IMR-90 (cell line): Measurements from ENCODE around the gene CGNL1.

Experiments
- CEBPB ChIP-seq: IDR thresholded peaks from 2 replicates; pipeline ENCODE4 v1.6.1; 2012; ENCODE audit warnings: low read depth, low read length, improper control_type of control experiment
- CHD1 ChIP-seq: IDR thresholded peaks from 2 replicates; pipeline ENCODE4 v1.6.1; 2012; ENCODE audit warnings: low read depth, low read length, improper control_type of control experiment
- RAD21 ChIP-seq: IDR thresholded peaks from 2 replicates; pipeline ENCODE4 v1.6.1; 2012; ENCODE audit warnings: low read length, improper control_type of control experiment
- TF ChIP-seq, protein P1 (sequence below): conservative IDR thresholded peaks from 2 replicates; pipeline ENCODE4 v1.5.1; 2012; ENCODE audit warnings: mild to moderate bottlenecking, low read depth, low read length, improper control_type of control experiment
- TF ChIP-seq, protein P2 (sequence below): fragments of 150-350 bp; IDR thresholded peaks from 2 replicates; pipeline ENCODE4 v1.6.1; 2016; ENCODE audit warnings: low read depth, mild to moderate bottlenecking, low read length, moderate library complexity, borderline replicate concordance
- TF ChIP-seq, protein P3 (sequence below): fragments of 150-350 bp; IDR thresholded peaks from 2 replicates; pipeline ENCODE4 v1.6.1; 2017; ENCODE audit warnings: mild to moderate bottlenecking, antibody characterized with exemption, low read length, low read depth

DNA sequence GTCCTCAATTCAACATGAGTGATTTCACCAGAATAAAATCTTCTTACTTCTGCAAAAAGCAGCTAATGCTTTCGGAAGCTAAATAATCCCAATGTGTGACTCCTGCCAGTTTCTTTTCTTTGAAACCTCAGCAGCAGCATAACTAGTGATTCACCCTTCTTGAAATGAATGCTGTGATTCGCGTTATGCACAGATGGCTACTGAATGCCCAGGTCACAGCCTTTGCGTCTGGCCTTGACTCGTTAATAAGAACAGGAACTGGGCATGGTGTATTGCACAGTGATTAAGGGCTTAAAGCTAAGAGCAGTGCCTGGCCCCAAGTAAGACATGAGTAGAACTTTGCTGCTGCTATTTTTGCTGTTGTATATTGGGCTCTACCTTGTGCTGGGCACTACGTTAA is 19.0 kb downstream of the CGNL1 start:
- TF ChIP-seq, protein P1, sequence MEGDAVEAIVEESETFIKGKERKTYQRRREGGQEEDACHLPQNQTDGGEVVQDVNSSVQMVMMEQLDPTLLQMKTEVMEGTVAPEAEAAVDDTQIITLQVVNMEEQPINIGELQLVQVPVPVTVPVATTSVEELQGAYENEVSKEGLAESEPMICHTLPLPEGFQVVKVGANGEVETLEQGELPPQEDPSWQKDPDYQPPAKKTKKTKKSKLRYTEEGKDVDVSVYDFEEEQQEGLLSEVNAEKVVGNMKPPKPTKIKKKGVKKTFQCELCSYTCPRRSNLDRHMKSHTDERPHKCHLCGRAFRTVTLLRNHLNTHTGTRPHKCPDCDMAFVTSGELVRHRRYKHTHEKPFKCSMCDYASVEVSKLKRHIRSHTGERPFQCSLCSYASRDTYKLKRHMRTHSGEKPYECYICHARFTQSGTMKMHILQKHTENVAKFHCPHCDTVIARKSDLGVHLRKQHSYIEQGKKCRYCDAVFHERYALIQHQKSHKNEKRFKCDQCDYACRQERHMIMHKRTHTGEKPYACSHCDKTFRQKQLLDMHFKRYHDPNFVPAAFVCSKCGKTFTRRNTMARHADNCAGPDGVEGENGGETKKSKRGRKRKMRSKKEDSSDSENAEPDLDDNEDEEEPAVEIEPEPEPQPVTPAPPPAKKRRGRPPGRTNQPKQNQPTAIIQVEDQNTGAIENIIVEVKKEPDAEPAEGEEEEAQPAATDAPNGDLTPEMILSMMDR = no peak
- TF ChIP-seq, protein P2, sequence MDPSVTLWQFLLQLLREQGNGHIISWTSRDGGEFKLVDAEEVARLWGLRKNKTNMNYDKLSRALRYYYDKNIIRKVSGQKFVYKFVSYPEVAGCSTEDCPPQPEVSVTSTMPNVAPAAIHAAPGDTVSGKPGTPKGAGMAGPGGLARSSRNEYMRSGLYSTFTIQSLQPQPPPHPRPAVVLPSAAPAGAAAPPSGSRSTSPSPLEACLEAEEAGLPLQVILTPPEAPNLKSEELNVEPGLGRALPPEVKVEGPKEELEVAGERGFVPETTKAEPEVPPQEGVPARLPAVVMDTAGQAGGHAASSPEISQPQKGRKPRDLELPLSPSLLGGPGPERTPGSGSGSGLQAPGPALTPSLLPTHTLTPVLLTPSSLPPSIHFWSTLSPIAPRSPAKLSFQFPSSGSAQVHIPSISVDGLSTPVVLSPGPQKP = no peak
- TF ChIP-seq CEBPB = no peak
- no peak for TF ChIP-seq CHD1
- TF ChIP-seq RAD21 = no peak
- TF ChIP-seq, protein P3, sequence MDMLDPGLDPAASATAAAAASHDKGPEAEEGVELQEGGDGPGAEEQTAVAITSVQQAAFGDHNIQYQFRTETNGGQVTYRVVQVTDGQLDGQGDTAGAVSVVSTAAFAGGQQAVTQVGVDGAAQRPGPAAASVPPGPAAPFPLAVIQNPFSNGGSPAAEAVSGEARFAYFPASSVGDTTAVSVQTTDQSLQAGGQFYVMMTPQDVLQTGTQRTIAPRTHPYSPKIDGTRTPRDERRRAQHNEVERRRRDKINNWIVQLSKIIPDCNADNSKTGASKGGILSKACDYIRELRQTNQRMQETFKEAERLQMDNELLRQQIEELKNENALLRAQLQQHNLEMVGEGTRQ = no peak
